ENCODE results near the gene GTF3C2. TPM values are rescaled to one million over a fixed set of nuclear protein-coding genes. Genes with fewer than 3 reads are reported as not detected.

Gene GTF3C2
- total and polyA plus RNA-seq, 2 of the 4 experiments (the other 2 are of a cell fraction) = 25.5 to 36.9 TPM

GRCh38 chr2:27296481-27296880 lies 60.1 kb downstream of the GTF3C2 start:
- H3K4me3 ChIP-seq (ENCODE audit: insufficient read depth, low read depth, low read length) = no peak overlapping the region
- peaks cover 10% of the 10 kb centered on the region for H3K4me1 ChIP-seq (ENCODE audit: control insufficient read depth, insufficient read depth, low read length)
- H3K14ac ChIP-seq (replicated peaks; ENCODE audit: low read depth, low read length) = no peak overlapping the region
- H3K18ac ChIP-seq (ENCODE audit: low read depth, low read length) = no peak overlapping the region
- in situ Hi-C loops (cut with MboI; ENCODE audit: low sequenced_read_pairs) = no loop called here
- no peaks in the 10 kb centered on the region for H3K36me3 ChIP-seq (ENCODE audit: control insufficient read depth, insufficient read depth, low read length)
- ChIA-PET CTCF (interaction anchor here (1.7 kb wide), 1 partner anchor 17 kb away, joined by 6 read pairs; no protein-coding TSS in a partner anchor), POLR2A (ENCODE audit: unreplicated experiment) (no interaction called here)
- intact Hi-C loops (cut with micrococcal nuclease) = no loop called here
- dilution Hi-C loops (cut with HindIII; ENCODE audit: low sequenced_read_pairs, unreplicated experiment) = no loop called here
- H2BK5ac ChIP-seq (ENCODE audit: low read depth, low read length, poor library complexity, severe bottlenecking) = no peak overlapping the region
- H4K91ac ChIP-seq (ENCODE audit: insufficient read depth, low read depth, low read length) = no peak overlapping the region
- H3K4me2 ChIP-seq (ENCODE audit: low read depth, low read length) = no peak overlapping the region
- TF ChIP-seq POLR2A (IDR thresholded peaks at IDR 0.05; ENCODE audit: low read depth, low read length) = no peak
- TF ChIP-seq MAZ (IDR thresholded peaks at IDR 0.05; ENCODE audit: borderline replicate concordance, low read depth, low read length) = no peak
- no peak for TF ChIP-seq FOS (IDR thresholded peaks at IDR 0.05; ENCODE audit: low read depth, low read length)
- no peak for TF ChIP-seq BHLHE40 (IDR thresholded peaks at IDR 0.05; ENCODE audit: low read depth, low read length)
- TF ChIP-seq RAD21 (IDR thresholded peaks at IDR 0.05; ENCODE audit: low read length) = no peak
- no peak for TF ChIP-seq ELK1 (IDR thresholded peaks at IDR 0.05; ENCODE audit: borderline replicate concordance, low read depth, low read length)
- TF ChIP-seq, protein P1, sequence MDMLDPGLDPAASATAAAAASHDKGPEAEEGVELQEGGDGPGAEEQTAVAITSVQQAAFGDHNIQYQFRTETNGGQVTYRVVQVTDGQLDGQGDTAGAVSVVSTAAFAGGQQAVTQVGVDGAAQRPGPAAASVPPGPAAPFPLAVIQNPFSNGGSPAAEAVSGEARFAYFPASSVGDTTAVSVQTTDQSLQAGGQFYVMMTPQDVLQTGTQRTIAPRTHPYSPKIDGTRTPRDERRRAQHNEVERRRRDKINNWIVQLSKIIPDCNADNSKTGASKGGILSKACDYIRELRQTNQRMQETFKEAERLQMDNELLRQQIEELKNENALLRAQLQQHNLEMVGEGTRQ (IDR thresholded peaks at IDR 0.05; ENCODE audit: low read depth, low read length) = no peak
- no peak for TF ChIP-seq RFX5 (IDR thresholded peaks at IDR 0.05; ENCODE audit: low read depth, low read length)
- TF ChIP-seq SMC3 (IDR thresholded peaks at IDR 0.05; ENCODE audit: low read depth, low read length) = no peak
- TF ChIP-seq CTCF (conservative IDR thresholded peaks at IDR 0.05; ENCODE audit: low read depth, low read length) = no peak
- no peak for TF ChIP-seq NFE2L2 (IDR thresholded peaks at IDR 0.05; ENCODE audit: low read depth, low read length)
- no peak for TF ChIP-seq MXI1 (IDR thresholded peaks at IDR 0.05; ENCODE audit: borderline replicate concordance, low read depth, low read length)
- TF ChIP-seq CHD1 (IDR thresholded peaks at IDR 0.05; ENCODE audit: low read depth, low read length) = no peak
- no peak overlapping the region for H3K4ac ChIP-seq (ENCODE audit: low read depth, low read length)
- peaks cover 8% of the 10 kb centered on the region for H3K27me3 ChIP-seq (ENCODE audit: control insufficient read depth, insufficient read depth, low read length)
- peaks cover 13% of the 10 kb centered on the region for H3K9me1 ChIP-seq (ENCODE audit: insufficient read depth, low read length)
- H4K8ac ChIP-seq (ENCODE audit: low read depth in 2 of 2, low read length in 2 of 2) = no peak overlapping the region
- no peak overlapping the region for H4K5ac ChIP-seq (ENCODE audit: low read depth, low read length)
- no CpG with 5 or more reads among the region's 4 CpGs for WGBS, 2 experiments (ENCODE audit: extremely low coverage in 2 of 2, insufficient read length in 1 of 2)
- no peak overlapping the region for H2BK15ac ChIP-seq (ENCODE audit: low read depth, low read length)
- DNase-seq = no peak
- H2AFZ ChIP-seq (replicated peaks; ENCODE audit: low read length, poor library complexity) = no peak overlapping the region
- no peak overlapping the region for H2BK20ac ChIP-seq (ENCODE audit: low read depth, low read length)
- BruUV-seq (replicated peaks) = no TSS peak
- H4K20me1 ChIP-seq (ENCODE audit: insufficient read depth, low read length) = no peaks in the 10 kb centered on the region; the same call in 1 of the 2 replicates
- no peak overlapping the region for H3K9ac ChIP-seq (ENCODE audit: low read depth, low read length)
- H3K23ac ChIP-seq (ENCODE audit: low read depth, low read length) = no peak overlapping the region
- no peaks in the 10 kb centered on the region for H3K9me3 ChIP-seq (ENCODE audit: control insufficient read depth, insufficient read depth, low read length)
- no peak for ATAC-seq (ENCODE audit: low read depth)
- no peak overlapping the region for H3K27ac ChIP-seq (ENCODE audit: insufficient read depth, low read length)
- H2BK120ac ChIP-seq (ENCODE audit: low read depth, low read length) = no peak overlapping the region
- no peak overlapping the region for H2AK5ac ChIP-seq (ENCODE audit: low read depth, low read length)
- H3K79me1 ChIP-seq (ENCODE audit: low read depth in 1 of 2, low read length in 2 of 2) = no peaks in the 10 kb centered on the region
- H3K56ac ChIP-seq (ENCODE audit: extremely low read depth, insufficient read depth, low read length) = no peak overlapping the region
- no peak overlapping the region for H2AK9ac ChIP-seq (replicated peaks; ENCODE audit: low read depth, low read length, poor library complexity)

All from IMR-90 (cell line).